K562 (cell line): ENCODE data around the gene AKT3. TPM values are rescaled to one million over a fixed set of nuclear protein-coding genes. Genes with fewer than 3 reads are reported as not detected.

Source experiments
- ATAC-seq: fragments of 200-7000 bp; cut with Tn5 transposase; 3 replicates; pipeline ENCODE4 v1.9.1; 2020; ENCODE audit warnings: moderate library complexity
- BruUV-seq: library from RNA; stranded (reverse); fragments of 400-500 nt; replicated peaks from 2 replicates; lab custom pipeline; 2021; lab: Mats Ljungman, UMichigan
- CTCF ChIA-PET: fragments of 300-600 bp; formaldehyde crosslinking; extraction: SDS; loops from one replicate; lab custom pipeline; 2021; ENCODE audit warnings: low intra/inter-chr PET ratio; lab: Yijun Ruan, JAX
- POLR2A ChIA-PET: fragments of 300-600, 350-650 bp; sonication (Branson Sonifier 250); formaldehyde crosslinking; extraction: SDS; loops from one replicate; lab custom pipeline; 2021; ENCODE audit warnings: antibody characterized with exemption, inconsistent platforms; lab: Yijun Ruan, JAX
- DNase-seq, 4 experiments: peaks; one replicate each; pipeline versions ENCODE4 v3.0.0 to v3.0.0-alpha.2; 2011 to 2018; ENCODE audit warnings: low spot score in 3 of 4, mixed read lengths in 3 of 4; ENCODE audit errors: extremely low read depth in 1 of 4
- FAIRE-seq: peaks from 2 replicates; lab custom pipeline; 2011; peaks lifted over from hg19 to GRCh38; lab: Jason Lieb, UNC
- H2AFZ ChIP-seq: 2 replicates; pipeline ENCODE4 v1.6.0; 2011; ENCODE audit warnings: low read depth, low read length, control low read depth, inconsistent platforms
- H3K27ac ChIP-seq: fragments of 200-600 bp; 3 replicates; pipeline ENCODE4 v1.8.0; 2011; ENCODE audit warnings: low read depth, mild to moderate bottlenecking, control low read depth, inconsistent platforms, low read length, moderate library complexity, mixed read lengths; ENCODE audit errors: extremely low read depth
- H3K27me3 ChIP-seq, 2 experiments: fragments of 300-600 bp in 1 of 2; 2 replicates in 1 of 2; 3 replicates in 1 of 2; pipeline versions ENCODE4 v1.6.0 to v1.8.0; 2011; ENCODE audit warnings: inconsistent platforms in 2 of 2, low read length in 2 of 2, mild to moderate bottlenecking in 1 of 2, mixed read lengths in 1 of 2, moderate library complexity in 1 of 2; ENCODE audit not compliant: control insufficient read depth in 2 of 2, insufficient read depth in 2 of 2
- H3K36me3 ChIP-seq: fragments of 300-600 bp; 3 replicates; pipeline ENCODE4 v1.8.0; 2011; ENCODE audit warnings: mild to moderate bottlenecking, low read length, inconsistent platforms; ENCODE audit not compliant: control insufficient read depth, insufficient read depth
- H3K4me1 ChIP-seq, 2 experiments: fragments of 200-600 bp in 1 of 2; replicated peaks in 1 of 2; 2 replicates in 1 of 2; 3 replicates in 1 of 2; pipeline versions ENCODE4 v1.5.1 to v1.8.0; 2011; ENCODE audit warnings: inconsistent platforms in 2 of 2, low read length in 2 of 2, mild to moderate bottlenecking in 1 of 2, mixed read lengths in 1 of 2, moderate library complexity in 1 of 2; ENCODE audit not compliant: control insufficient read depth in 2 of 2, insufficient read depth in 2 of 2
- H3K4me2 ChIP-seq: 2 replicates; pipeline ENCODE4 v1.6.1; 2011; ENCODE audit warnings: low read length, control low read depth, inconsistent platforms, mixed read lengths; ENCODE audit not compliant: insufficient read depth
- H3K4me3 ChIP-seq: fragments of 200-600 bp; sonication (generic), shearing (Covaris generic); 2 replicates; pipeline ENCODE4 v1.5.1; 2016; ENCODE audit warnings: control low read depth, inconsistent platforms
- H3K79me2 ChIP-seq: fragments of 200-600 bp; 3 replicates; pipeline ENCODE4 v1.8.0; 2011; ENCODE audit warnings: low read length, inconsistent platforms; ENCODE audit not compliant: control insufficient read depth, insufficient read depth
- H3K9ac ChIP-seq, 2 experiments: 2 replicates each; pipeline versions ENCODE4 v1.6.0 to v1.6.1; 2011; ENCODE audit warnings: low read depth in 2 of 2, low read length in 2 of 2, control low read depth in 1 of 2, inconsistent platforms in 1 of 2, mild to moderate bottlenecking in 1 of 2, mixed read lengths in 1 of 2; ENCODE audit not compliant: insufficient read depth in 1 of 2
- H3K9me1 ChIP-seq: one replicate; pipeline ENCODE4 v1.6.0; 2011; ENCODE audit warnings: inconsistent platforms, mild to moderate bottlenecking, low read length, moderate library complexity; ENCODE audit not compliant: control insufficient read depth, insufficient read depth
- H3K9me3 ChIP-seq: replicated peaks from 2 replicates; pipeline ENCODE4 v1.5.1; 2011; ENCODE audit warnings: low read depth, low read length, inconsistent platforms; ENCODE audit not compliant: control insufficient read depth, insufficient read depth
- H4K20me1 ChIP-seq: replicated peaks from 2 replicates; pipeline ENCODE4 v1.6.1; 2011; ENCODE audit warnings: low read length, inconsistent platforms, mixed read lengths; ENCODE audit not compliant: control insufficient read depth, insufficient read depth
- ZBTB40 ChIP-seq, 2 experiments: fragments of 450-650 bp in 1 of 2; sonication (generic) in 1 of 2; formaldehyde crosslinking in 1 of 2; IDR thresholded peaks; 2 replicates each; pipeline versions ENCODE4 v1.7.1 to v1.9.0; 2016 to 2022; ENCODE audit warnings: inconsistent platforms in 1 of 2, mild to moderate bottlenecking in 1 of 2, missing genetic modification reagents in 1 of 2
- WGBS: fragments of 100-300 bp; shearing (Covaris generic); methylation state at CpG from one replicate; pipeline ENCODE4 v1.1.6; 2016; ENCODE audit warnings: low coverage, mixed read lengths; ENCODE audit not compliant: insufficient coverage; ENCODE audit errors: missing lambda C conversion rate; 5-methylcytosine and 5-hydroxymethylcytosine counted together
- in situ Hi-C: fragments of 300-500 bp; cut with MboI; formaldehyde crosslinking; loops from 4 replicates; pipeline ENCODE4 v1.15.0; 2018; ENCODE audit warnings: inconsistent platforms, mixed read lengths
- intact Hi-C: fragments of 100-400 bp; cut with micrococcal nuclease; formaldehyde crosslinking; loops from 2 replicates; pipeline ENCODE4 v1.14.2; 2022
- polyA plus RNA-seq, 8 experiments: library from polyadenylated mRNA; depleted of rRNA in 4 of 8; stranded (reverse) in 5 of 8; unstranded in 3 of 8; fragments of >200 nt; fragmentation: Nextera tagmentation in 2 of 8; fragmentation: Illumina TruSeq in 1 of 8; extraction: Ambion mirVana in 2 of 8; extraction: Trizol in 1 of 8; gene quantifications; 2 replicates each; pipeline versions ENCODE4 v1.2.1 to v1.2.3, GENCODE V29; 2011 to 2014; ENCODE audit warnings: inconsistent platforms in 1 of 8, missing spikeins in 1 of 8
- total RNA-seq, 7 experiments: library from RNA; depleted of rRNA in 6 of 7; stranded (reverse); fragments of >200 nt in 6 of 7; fragmentation: Illumina TruSeq in 2 of 7; extraction: Trizol in 2 of 7; gene quantifications; 2 replicates each; pipeline versions ENCODE4 v1.2.1 to v1.2.3, GENCODE V29; 2011 to 2021; ENCODE audit warnings: low replicate concordance in 1 of 7

Gene AKT3
- total and polyA plus RNA-seq, 9 of the 15 experiments (the other 6 are each of a cell fraction or from before 2014, with no cell fraction given) = 0.04 to 0.54 (median 0.18) TPM; not detected in 1

DNA sequence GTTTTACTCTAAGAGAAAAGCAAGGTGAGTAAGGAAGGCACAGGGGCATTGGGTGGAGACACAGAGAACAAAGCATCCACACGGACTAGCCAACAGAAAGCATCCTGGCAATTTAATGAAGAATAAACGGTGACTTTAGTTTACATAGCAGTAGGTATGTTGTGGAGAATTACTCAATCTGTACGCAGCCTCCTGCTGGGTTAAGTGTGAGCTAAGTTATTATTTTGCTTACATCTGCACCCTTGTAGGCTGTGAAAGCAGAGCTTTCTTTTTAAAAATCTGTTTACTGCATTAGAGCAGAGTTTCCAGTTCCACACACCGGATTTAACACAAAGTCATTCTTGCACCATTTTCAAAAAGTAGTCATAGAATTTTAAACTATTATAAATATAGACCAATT, 144.5 kb downstream of the AKT3 start:
- in situ Hi-C loops = no loop called here
- DNase-seq = no peak

More for the DNA sequence above, 144.5 kb downstream of the AKT3 start:
- no peaks in the 10 kb centered on the region for H3K36me3 ChIP-seq
- no peaks in the 10 kb centered on the region for H3K4me1 ChIP-seq
- no peak overlapping the region for H3K4me2 ChIP-seq
- no peaks in the 10 kb centered on the region for H4K20me1 ChIP-seq
- H3K9ac ChIP-seq = no peak overlapping the region
- CTCF ChIA-PET = no interaction called here
- TF ChIP-seq ZBTB40 (IDR thresholded peaks at IDR 0.05) (no peak), ZBTB40 (CRISPR knock-in tag; IDR thresholded peaks at IDR 0.05) (no peak)
- TF ChIP-seq, all 486 proteins: peak for 0
- H2AFZ ChIP-seq = no peak overlapping the region
- no peak for FAIRE-seq
- 0% methylated on average over 4 of the region's 4 CpGs for WGBS
- POLR2A ChIA-PET = no interaction called here
- no TSS peak for BruUV-seq
- no peaks in the 10 kb centered on the region for H3K9me3 ChIP-seq
- H3K27ac ChIP-seq = no peak overlapping the region
- no peaks in the 10 kb centered on the region for H3K9me1 ChIP-seq
- H3K4me3 ChIP-seq = no peak overlapping the region
- ATAC-seq = no peak
- H3K79me2 ChIP-seq = no peaks in the 10 kb centered on the region
- intact Hi-C loops = loop anchor here (5.0 kb wide), 1 partner anchor 567 kb away; no protein-coding TSS in a partner anchor
- no peaks in the 10 kb centered on the region for H3K27me3 ChIP-seq
